Right atrium auricular region (tissue), 2 donors: ENCODE results near the gene MFAP4. TPM values are rescaled to one million over a fixed set of nuclear protein-coding genes. Genes with fewer than 3 reads are reported as not detected.

Experiments
- DNase-seq: peaks from one replicate; pipeline ENCODE4 v3.0.0-alpha.2; 2019; ENCODE audit warnings: low spot score
- H3K27ac ChIP-seq, 2 donors: fragments of 200-600 bp; sonication (generic); 1 replicate in 1 of 2; 2 replicates in 1 of 2; pipeline ENCODE4 v1.5.1; 2016 to 2019
- H3K27me3 ChIP-seq, 2 donors: fragments of 200-600 bp; sonication (generic); one replicate each; pipeline versions ENCODE4 v1.5.1 to v1.6.0; 2017 to 2019
- H3K36me3 ChIP-seq: fragments of 200-600 bp; sonication (generic); one replicate; pipeline ENCODE4 v1.5.1; 2016
- H3K4me1 ChIP-seq, 2 donors: fragments of 200-600 bp; sonication (generic); one replicate each; pipeline versions ENCODE4 v1.5.1 to v1.6.0; 2017 to 2019
- H3K4me3 ChIP-seq, 2 donors: fragments of 200-600 bp; sonication (generic); 1 replicate in 1 of 2; 2 replicates in 1 of 2; pipeline ENCODE4 v1.5.1; 2017 to 2019; ENCODE audit warnings: mild to moderate bottlenecking in 1 of 2, moderate library complexity in 1 of 2
- H3K9me3 ChIP-seq, 2 donors: fragments of 200-600 bp; sonication (generic); one replicate each; pipeline ENCODE4 v1.5.1; 2019
- total RNA-seq, 2 donors: library from RNA; depleted of rRNA; stranded (reverse); fragments of >200 nt; gene quantifications; one replicate each; pipeline ENCODE4 v1.1.0, GENCODE V29; 2016
- TF ChIP-seq, protein P1 (sequence below), 2 donors: fragments of 200-600 bp; sonication (generic); IDR thresholded peaks; one replicate each; pipeline ENCODE4 v1.5.1; 2019; ENCODE audit warnings: antibody characterized with exemption in 2 of 2

The MFAP4 gene
- total RNA-seq, 2 donors from 2014 or later: 78.5 to 104 TPM

DNA sequence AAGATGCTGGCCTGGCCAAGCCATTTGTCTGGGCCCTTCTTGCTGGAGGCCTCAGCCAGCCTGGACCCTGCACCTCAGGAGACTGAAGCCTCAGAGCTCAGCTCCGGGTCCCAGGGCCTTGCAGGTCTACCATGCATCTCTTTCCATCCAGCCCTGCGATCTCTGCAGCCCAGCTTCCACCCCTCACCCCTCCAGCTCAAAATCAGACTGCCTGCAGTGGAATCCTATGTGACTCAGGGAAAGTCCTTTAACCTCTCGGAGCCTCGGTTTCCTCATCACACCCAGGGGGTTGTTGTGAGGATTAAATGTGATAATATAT lies 21.5 kb downstream of the MFAP4 start:
- Histone ChIP-seq H3K4me3 (no peak overlapping the region), H3K27ac (no peak overlapping the region), H3K4me1 (peaks cover 0 to 26% of the 10 kb centered on the region in 2 donors), H3K9me3 (no peaks in the 10 kb centered on the region), H3K36me3 (no peaks in the 10 kb centered on the region), H3K27me3 (no peaks in the 10 kb centered on the region)
- DNase-seq: no peak
- TF ChIP-seq, protein P1, sequence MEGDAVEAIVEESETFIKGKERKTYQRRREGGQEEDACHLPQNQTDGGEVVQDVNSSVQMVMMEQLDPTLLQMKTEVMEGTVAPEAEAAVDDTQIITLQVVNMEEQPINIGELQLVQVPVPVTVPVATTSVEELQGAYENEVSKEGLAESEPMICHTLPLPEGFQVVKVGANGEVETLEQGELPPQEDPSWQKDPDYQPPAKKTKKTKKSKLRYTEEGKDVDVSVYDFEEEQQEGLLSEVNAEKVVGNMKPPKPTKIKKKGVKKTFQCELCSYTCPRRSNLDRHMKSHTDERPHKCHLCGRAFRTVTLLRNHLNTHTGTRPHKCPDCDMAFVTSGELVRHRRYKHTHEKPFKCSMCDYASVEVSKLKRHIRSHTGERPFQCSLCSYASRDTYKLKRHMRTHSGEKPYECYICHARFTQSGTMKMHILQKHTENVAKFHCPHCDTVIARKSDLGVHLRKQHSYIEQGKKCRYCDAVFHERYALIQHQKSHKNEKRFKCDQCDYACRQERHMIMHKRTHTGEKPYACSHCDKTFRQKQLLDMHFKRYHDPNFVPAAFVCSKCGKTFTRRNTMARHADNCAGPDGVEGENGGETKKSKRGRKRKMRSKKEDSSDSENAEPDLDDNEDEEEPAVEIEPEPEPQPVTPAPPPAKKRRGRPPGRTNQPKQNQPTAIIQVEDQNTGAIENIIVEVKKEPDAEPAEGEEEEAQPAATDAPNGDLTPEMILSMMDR (IDR thresholded peaks at IDR 0.05): no peak

DNA sequence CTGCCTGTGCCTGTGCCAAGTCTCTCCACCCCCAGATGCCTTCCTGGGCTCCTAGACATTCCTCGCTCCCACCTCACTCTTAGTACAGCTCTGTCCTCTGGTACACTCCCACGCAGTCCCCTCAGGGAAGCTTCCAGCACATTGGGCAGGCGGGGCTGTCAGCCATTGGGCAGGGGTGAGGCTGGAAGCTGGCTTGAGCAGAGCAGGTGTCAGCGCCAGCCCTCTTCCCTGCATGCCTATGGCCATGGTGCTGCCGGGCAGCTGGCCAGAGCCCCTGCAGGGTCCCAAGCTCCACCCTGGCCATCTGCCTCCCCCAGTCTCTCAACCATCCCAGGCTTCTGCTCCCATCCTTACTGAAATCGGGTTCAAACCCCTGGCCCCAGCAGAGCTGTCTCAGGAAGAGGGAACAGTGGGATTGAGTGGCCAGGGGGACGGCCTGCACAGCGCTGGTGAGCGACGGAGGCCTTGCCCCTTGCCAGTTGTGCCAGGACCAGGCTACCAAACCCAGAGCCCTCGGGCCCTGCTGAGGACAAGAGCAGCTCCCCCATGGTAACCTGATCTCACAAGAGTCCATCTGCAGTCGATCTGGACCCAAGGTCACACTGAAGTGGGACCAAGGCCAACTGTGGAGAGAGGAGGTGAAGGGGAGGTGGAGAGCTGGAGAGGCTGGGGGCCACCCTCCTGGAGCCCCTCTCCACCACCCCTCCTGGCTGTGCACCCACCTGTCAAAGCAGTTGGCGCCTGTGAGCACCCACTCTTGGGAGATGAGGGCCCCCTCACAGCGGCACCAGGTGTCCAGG lies 22.1 kb downstream of the MFAP4 start:
- Histone ChIP-seq H3K9me3 (no peaks in the 10 kb centered on the region), H3K27ac (no peak overlapping the region), H3K36me3 (no peaks in the 10 kb centered on the region), H3K4me1 (peaks cover 0 to 20% of the 10 kb centered on the region in 2 donors), H3K27me3 (no peaks in the 10 kb centered on the region), H3K4me3 (no peak overlapping the region)
- DNase-seq: no peak
- TF ChIP-seq, protein P1 (IDR thresholded peaks at IDR 0.05): no peak

DNA sequence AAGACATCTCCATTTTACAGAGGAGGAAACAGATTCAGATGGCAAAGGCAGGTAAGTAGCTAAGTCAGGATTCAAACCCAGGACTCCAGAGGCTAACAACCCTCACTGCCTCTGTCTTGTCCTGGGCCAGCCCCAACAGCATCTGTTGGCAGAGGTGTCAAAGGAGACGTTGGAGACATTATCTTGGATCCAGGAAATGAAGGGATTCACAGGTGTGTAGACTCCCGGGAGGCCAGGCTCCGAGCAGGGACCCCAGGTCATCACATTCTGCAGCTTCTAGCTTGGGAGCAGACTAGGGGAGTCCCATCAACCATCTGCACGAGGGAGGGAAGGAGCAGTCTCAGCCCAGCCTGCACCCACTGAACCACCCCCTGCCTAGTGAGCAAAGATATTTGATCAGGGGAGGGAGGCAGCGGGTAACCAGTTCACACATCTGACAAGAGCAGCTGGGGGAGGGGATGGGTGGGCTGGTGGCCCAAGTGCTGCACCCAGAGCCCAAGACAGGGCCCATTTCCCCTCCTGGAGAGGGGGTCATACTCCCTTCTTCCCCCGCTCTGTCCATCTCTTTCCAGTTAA lies 23.4 kb downstream of the MFAP4 start:
- H3K36me3 ChIP-seq: no peaks in the 10 kb centered on the region
- H3K27me3 ChIP-seq: no peaks in the 10 kb centered on the region
- H3K27ac ChIP-seq: no peak overlapping the region
- DNase-seq: no peak
- H3K4me1 ChIP-seq: peaks cover 0 to 18% of the 10 kb centered on the region in 2 donors
- TF ChIP-seq, protein P1 (IDR thresholded peaks at IDR 0.05): no peak
- no peak overlapping the region for H3K4me3 ChIP-seq
- no peaks in the 10 kb centered on the region for H3K9me3 ChIP-seq

DNA sequence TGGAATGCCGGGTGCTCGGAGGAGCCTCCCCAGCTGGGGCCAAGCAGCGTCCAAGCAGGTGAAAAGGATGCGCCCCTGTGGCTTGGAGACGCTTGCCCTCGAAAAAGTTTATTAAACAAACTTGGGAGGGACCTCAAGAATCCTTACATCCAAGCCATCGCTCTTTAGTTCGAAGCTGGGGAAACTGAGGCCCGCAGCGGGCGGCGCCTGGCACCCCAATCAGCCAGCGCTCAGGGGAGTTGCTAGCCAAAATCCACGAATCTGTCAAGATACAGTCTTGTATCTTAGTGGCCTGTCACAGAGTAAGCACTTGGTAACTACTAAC lies 23.9 kb downstream of the MFAP4 start:
- H3K9me3 ChIP-seq: no peaks in the 10 kb centered on the region
- peak overlapping the region; percentile 84 to 87 for H3K27ac ChIP-seq
- no peaks in the 10 kb centered on the region for H3K36me3 ChIP-seq
- no peaks in the 10 kb centered on the region for H3K27me3 ChIP-seq
- no peak for DNase-seq
- H3K4me3 ChIP-seq: peak overlapping the region; percentile 62 to 71
- H3K4me1 ChIP-seq: peaks cover 0 to 18% of the 10 kb centered on the region in 2 donors
- TF ChIP-seq, protein P1 (IDR thresholded peaks at IDR 0.05): no peak

DNA sequence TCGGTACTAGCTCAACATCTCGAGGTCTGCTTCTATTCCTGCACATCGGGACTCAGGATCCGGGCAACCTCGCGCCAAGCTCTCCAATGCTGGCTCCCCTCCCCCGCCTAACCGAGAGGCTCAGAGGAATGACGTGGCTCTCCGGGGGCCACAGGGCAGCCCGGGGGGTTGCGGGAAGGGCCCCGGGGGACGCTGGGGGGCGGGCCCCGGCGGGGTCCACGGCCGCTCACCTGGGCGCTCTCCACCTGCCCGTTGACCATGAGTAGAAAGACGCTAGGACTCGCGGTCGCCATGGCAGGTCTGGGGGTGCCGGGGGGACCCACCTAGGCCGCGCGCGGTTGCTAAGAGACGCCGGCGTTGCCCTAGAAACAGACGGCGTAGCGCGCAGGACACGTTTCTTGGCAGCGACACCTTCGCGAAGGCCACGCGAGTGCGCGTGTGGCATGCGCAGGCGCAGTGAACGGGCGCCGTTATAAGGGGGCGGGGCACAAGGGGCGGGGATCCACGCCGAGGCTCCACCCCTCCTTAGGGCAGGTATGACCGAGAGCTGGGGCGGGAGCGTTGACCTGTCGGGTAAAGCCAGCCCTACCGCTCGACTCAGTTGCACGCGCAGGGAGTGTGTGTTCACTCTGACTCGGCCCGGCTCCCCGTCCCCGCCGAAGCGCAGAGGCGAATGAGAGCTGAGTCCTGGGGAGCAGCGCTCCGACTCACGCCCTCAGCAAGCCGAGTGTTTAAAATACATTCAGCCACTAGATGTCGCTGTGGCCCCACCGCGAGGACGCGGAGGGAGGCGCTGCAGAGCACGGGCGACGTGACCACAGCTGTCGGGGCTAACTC lies 24.5 kb downstream of the MFAP4 start, which contains the start of gene B9D1:
TSS of gene B9D1 (minus strand) at position 447 of the 837 bp plus-strand sequence. CDS start at position 293, 154 bp downstream.
- Histone ChIP-seq H3K9me3 (no peaks in the 10 kb centered on the region), H3K36me3 (no peaks in the 10 kb centered on the region), H3K27me3 (no peaks in the 10 kb centered on the region), H3K4me1 (peaks cover 0 to 18% of the 10 kb centered on the region in 2 donors), H3K4me3 (peak within 1 kb of the TSS; percentile 62 to 71), H3K27ac (peak within 1 kb of the TSS; percentile 84 to 87)
- peak; percentile 94 for DNase-seq
- TF ChIP-seq, protein P1 (IDR thresholded peaks at IDR 0.05): peak; percentile 87 to 99
